PC-3 (cell line): Measurements from ENCODE around the gene SCMH1. TPM values are rescaled to one million over a fixed set of nuclear protein-coding genes. Genes with fewer than 3 reads are reported as not detected.
A peak's percentile ranks its signal among the peaks of the same experiment; 100 is the strongest.

ENCODE experiments used
- ATAC-seq: fragments of 200-7000 bp; cut with Tn5 transposase; 2 replicates; pipeline ENCODE4 v1.9.1; 2020; ENCODE audit warnings: mild to moderate bottlenecking, moderate library complexity
- BruUV-seq: library from RNA; stranded (reverse); fragments of 400-500 nt; replicated peaks from 2 replicates; lab custom pipeline; 2021; lab: Mats Ljungman, UMichigan
- CTCF ChIA-PET: fragments of 300-600 bp; sonication (Branson Sonifier 250); formaldehyde crosslinking; loops from one replicate; lab custom pipeline; 2022; ENCODE audit warnings: antibody characterized with exemption; lab: Charles Lee
- POLR2A ChIA-PET: fragments of 300-600 bp; sonication (Branson Sonifier 250); formaldehyde crosslinking; loops from one replicate; lab custom pipeline; 2022; ENCODE audit warnings: antibody characterized with exemption; ENCODE audit not compliant: unreplicated experiment; lab: Charles Lee
- DNase-seq: peaks from one replicate; pipeline ENCODE4 v3.0.0-alpha.2; 2015
- H2AFZ ChIP-seq: fragments of 300-600 bp; sonication (generic); 2 replicates; pipeline ENCODE4 v1.6.0; 2016; ENCODE audit warnings: antibody characterized with exemption, low read length
- H3F3A ChIP-seq: fragments of 300-600 bp; sonication (generic); one replicate; pipeline ENCODE4 v1.6.0; 2017; ENCODE audit warnings: antibody characterized with exemption, low read length, control low read depth, mild to moderate bottlenecking; ENCODE audit not compliant: unreplicated experiment
- H3K27ac ChIP-seq: fragments of 300-600 bp; sonication (generic); 2 replicates; pipeline ENCODE4 v1.5.1; 2016; ENCODE audit warnings: mild to moderate bottlenecking, low read length
- H3K27me3 ChIP-seq: fragments of 300-600 bp; sonication (generic); 2 replicates; pipeline ENCODE4 v1.6.1; 2016; ENCODE audit warnings: low read length, mixed read lengths
- H3K36me3 ChIP-seq: fragments of 300-600 bp; sonication (generic); 2 replicates; pipeline ENCODE4 v1.6.1; 2016; ENCODE audit warnings: low read depth, mixed run types, low read length, mixed read lengths
- H3K4me1 ChIP-seq: fragments of 300-600 bp; sonication (generic); 2 replicates; pipeline ENCODE4 v1.5.1; 2016; ENCODE audit warnings: low read length; ENCODE audit not compliant: insufficient read depth
- H3K4me2 ChIP-seq: fragments of 300-600 bp; sonication (generic); 2 replicates; pipeline ENCODE4 v1.6.0; 2016; ENCODE audit warnings: low read length
- H3K4me3 ChIP-seq: fragments of 300-600 bp; sonication (generic); 2 replicates; pipeline ENCODE4 v1.5.1; 2016; ENCODE audit warnings: mild to moderate bottlenecking, low read length, mixed read lengths
- H3K79me2 ChIP-seq: fragments of 300-600 bp; sonication (generic); 2 replicates; pipeline ENCODE4 v1.6.1; 2017; ENCODE audit warnings: low read length, mixed read lengths
- H3K9ac ChIP-seq: fragments of 300-600 bp; sonication (generic); 2 replicates; pipeline ENCODE4 v1.6.0; 2016; ENCODE audit warnings: mild to moderate bottlenecking, low read length
- H3K9me2 ChIP-seq: fragments of 300-600 bp; sonication (generic); replicated peaks from 2 replicates; pipeline ENCODE4 v1.6.1; 2016; ENCODE audit warnings: mixed run types, low read length, mixed read lengths
- H3K9me3 ChIP-seq: fragments of 300-600 bp; sonication (generic); 2 replicates; pipeline ENCODE4 v1.6.1; 2016; ENCODE audit warnings: low read length, mixed read lengths
- H4K20me1 ChIP-seq: fragments of 300-600 bp; sonication (generic); 2 replicates; pipeline ENCODE4 v1.6.1; 2016; ENCODE audit warnings: low read length, mixed read lengths
- CTCF ChIP-seq: fragments of 300-600 bp; sonication (generic); conservative IDR thresholded peaks from 2 replicates; pipeline ENCODE4 v1.5.1; 2017; ENCODE audit warnings: antibody characterized with exemption, low read depth, mild to moderate bottlenecking, low read length
- EZH2 ChIP-seq: fragments of 300-600 bp; sonication (generic); IDR thresholded peaks from one replicate; pipeline ENCODE4 v1.6.1; 2017; ENCODE audit warnings: antibody characterized with exemption, mild to moderate bottlenecking, low read length; ENCODE audit not compliant: unreplicated experiment
- EZH2phosphoT487 ChIP-seq: fragments of 300-600 bp; sonication (generic); IDR thresholded peaks from 2 replicates; pipeline ENCODE4 v1.6.1; 2018; ENCODE audit warnings: mild to moderate bottlenecking, antibody characterized with exemption, low read length, borderline replicate concordance
- intact Hi-C: fragments of 100-400 bp; cut with micrococcal nuclease; formaldehyde crosslinking; loops from 2 replicates; pipeline ENCODE4 v1.9.0; 2023
- total RNA-seq: library from RNA; depleted of rRNA; stranded (reverse); fragments of >200 nt; gene quantifications from 2 replicates; pipeline ENCODE4 v1.2.3, GENCODE V29; 2014

Gene SCMH1
- total RNA-seq, 1 experiment from 2014 or later: 33.6 TPM

- no peaks in the 10 kb centered on the region for H3K79me2 ChIP-seq
- CTCF ChIA-PET: no interaction called here
- no peak for DNase-seq
These were observed 131.4 kb downstream of the SCMH1 start for GRCh38 chr1:41110736-41111135.

GRCh38 chr1:41110286-41110685 lies 131.8 kb downstream of the SCMH1 start:
- Histone ChIP-seq H3K9ac (no peak overlapping the region), H3K79me2 (no peaks in the 10 kb centered on the region), H3K9me2 (no peaks in the 10 kb centered on the region), H3K4me3 (peak overlapping the region; percentile 9; the same call in 1 of the 2 replicates), H3K27me3 (no peaks in the 10 kb centered on the region), H3K27ac (peak overlapping the region; percentile 36), H4K20me1 (no peaks in the 10 kb centered on the region), H3K4me1 (peaks cover 29% of the 10 kb centered on the region), H3K9me3 (no peaks in the 10 kb centered on the region), H3K36me3 (no peaks in the 10 kb centered on the region), H2AFZ (no peak overlapping the region), H3K4me2 (peak overlapping the region; percentile 64), H3F3A (peaks cover 17% of the 10 kb centered on the region)
- ChIA-PET CTCF (no interaction called here), POLR2A (no interaction called here)
- TF ChIP-seq EZH2 (no peak), EZH2phosphoT487 (no peak), CTCF (no peak)
- BruUV-seq: no TSS peak
- DNase-seq: no peak
- no peak for ATAC-seq
- intact Hi-C loops: no loop called here

More at GRCh38 chr1:41110736-41111135, 131.4 kb downstream of the SCMH1 start:
- BruUV-seq: no TSS peak
- no peaks in the 10 kb centered on the region for H3K36me3 ChIP-seq
- H3F3A ChIP-seq: peaks cover 17% of the 10 kb centered on the region
- no peaks in the 10 kb centered on the region for H3K9me2 ChIP-seq
- no peaks in the 10 kb centered on the region for H3K9me3 ChIP-seq
- ATAC-seq: no peak
- no peak overlapping the region for H3K27ac ChIP-seq
- H3K9ac ChIP-seq: no peak overlapping the region
- no peak for TF ChIP-seq CTCF
- TF ChIP-seq EZH2: no peak
- TF ChIP-seq EZH2phosphoT487: no peak
- no peak overlapping the region for H3K4me3 ChIP-seq
- POLR2A ChIA-PET: no interaction called here
- no peak overlapping the region for H2AFZ ChIP-seq
- H3K27me3 ChIP-seq: no peaks in the 10 kb centered on the region
- no peaks in the 10 kb centered on the region for H4K20me1 ChIP-seq
- H3K4me1 ChIP-seq: peaks cover 29% of the 10 kb centered on the region
- intact Hi-C loops: no loop called here
- peak overlapping the region; percentile 64; the same call in 1 of the 2 replicates for H3K4me2 ChIP-seq

GRCh38 chr1:41109310-41110197 lies 132.6 kb downstream of the SCMH1 start:
- DNase-seq: peak; percentile 83
- Histone ChIP-seq H3K27me3 (no peaks in the 10 kb centered on the region), H4K20me1 (no peaks in the 10 kb centered on the region), H2AFZ (no peak overlapping the region), H3K27ac (peak overlapping the region; percentile 36), H3K4me2 (peak overlapping the region; percentile 64), H3K79me2 (no peaks in the 10 kb centered on the region), H3K9me2 (no peaks in the 10 kb centered on the region), H3K4me3 (peak overlapping the region; percentile 9; the same call in 1 of the 2 replicates), H3K36me3 (no peaks in the 10 kb centered on the region), H3F3A (peaks cover 17% of the 10 kb centered on the region), H3K4me1 (peaks cover 29% of the 10 kb centered on the region), H3K9ac (no peak overlapping the region), H3K9me3 (no peaks in the 10 kb centered on the region)
- TF ChIP-seq CTCF (no peak), EZH2 (no peak), EZH2phosphoT487 (no peak)
- intact Hi-C loops: no loop called here
- no TSS peak for BruUV-seq
- POLR2A ChIA-PET: interaction anchor here (0.7 kb wide), 1 partner anchor 127 kb away, joined by 4 read pairs; no protein-coding TSS in a partner anchor
- CTCF ChIA-PET: no interaction called here
- peak; percentile 81 for ATAC-seq
